Measurements from ENCODE around the gene SDHB.

Gene SDHB

DNA sequence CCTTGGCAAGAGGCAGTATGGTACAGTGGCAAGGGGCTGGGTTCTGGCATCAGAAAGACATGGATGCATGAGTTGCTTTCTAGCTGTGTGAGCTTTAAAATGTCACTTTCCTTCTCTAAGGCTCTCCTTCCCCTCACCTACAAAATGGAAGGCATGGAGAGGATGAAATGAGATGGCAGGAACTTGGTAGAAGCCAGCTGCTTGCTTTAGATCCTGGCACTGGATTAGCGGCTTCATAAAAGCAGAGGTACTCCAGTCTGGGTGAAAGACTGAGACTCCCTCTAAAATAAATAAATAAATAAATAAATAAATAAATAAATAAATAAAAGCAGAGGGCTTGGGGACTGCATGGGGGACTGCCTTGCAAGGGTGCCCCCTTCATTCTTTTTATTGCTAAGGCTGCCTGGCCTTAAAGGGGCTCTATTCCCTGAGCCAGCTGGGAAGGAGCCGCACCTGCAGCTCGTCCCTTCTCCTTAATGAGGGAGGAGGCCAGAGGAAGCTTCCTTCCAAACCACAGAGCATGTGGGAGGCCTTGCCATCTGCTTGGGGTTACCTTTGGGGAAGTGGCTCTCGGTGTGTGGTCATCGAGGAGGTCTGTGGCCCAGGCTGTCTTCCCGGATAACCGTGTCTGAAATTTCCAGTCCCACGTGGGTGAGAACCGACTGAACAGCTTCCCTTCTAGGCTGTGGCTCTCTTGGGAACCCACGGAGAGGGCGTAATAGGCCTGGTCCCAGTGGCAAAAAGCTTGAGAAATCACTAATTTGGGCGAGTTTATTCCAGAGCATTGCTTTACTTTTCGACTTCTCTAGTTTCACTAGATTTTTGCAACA lies 40.1 kb downstream of the SDHB start:
- Mint-ChIP-seq H3K9me3 (no peaks in the 10 kb centered on the region), H3K27ac (ENCODE audit: low read depth) (no peak overlapping the region)

DNA sequence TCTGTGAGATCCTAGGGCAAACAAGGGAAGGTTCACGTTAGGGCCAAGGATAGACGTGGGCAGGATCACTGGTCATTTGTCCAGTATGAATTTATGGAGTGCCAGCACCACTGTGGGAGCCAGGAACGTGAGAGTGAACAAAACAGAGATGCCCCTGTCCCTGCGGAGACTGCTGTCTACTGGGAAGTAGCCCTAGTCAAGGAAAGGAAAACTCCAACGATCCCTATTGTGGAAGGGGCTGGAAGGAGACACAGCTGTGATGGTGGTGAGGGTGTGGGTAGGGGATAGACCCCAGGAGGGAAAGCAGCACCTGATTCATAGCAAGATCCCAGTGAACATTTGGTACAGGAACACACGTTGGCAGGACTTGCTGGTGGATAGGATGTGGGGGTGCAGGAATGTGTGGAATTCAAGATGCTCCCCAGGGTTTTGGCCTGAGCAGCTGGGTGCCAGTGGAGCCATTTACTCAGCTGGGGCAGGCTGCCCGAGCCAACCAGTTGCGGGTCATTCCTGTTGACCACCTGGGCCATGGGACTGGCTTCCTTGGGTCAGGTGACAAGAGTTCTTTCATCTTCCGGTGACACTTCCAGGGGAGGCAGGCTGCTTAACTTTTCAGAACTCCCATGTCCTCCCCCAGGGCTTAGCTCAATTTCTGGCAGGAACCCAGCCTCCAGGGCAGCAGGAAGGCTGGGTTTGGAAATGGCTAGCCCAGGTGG lies 40.9 kb downstream of the SDHB start:
- H3K27ac Mint-ChIP-seq (ENCODE audit: low read depth), result no peak overlapping the region
- no peak overlapping the region for H3K4me3 Mint-ChIP-seq
- H3K27me3 Mint-ChIP-seq, result no peaks in the 10 kb centered on the region

More for the DNA sequence above, 40.1 kb downstream of the SDHB start:
- H3K27me3 Mint-ChIP-seq, result no peaks in the 10 kb centered on the region
- ATAC-seq (replicated peaks; ENCODE audit: extremely low read depth, poor library complexity, severe bottlenecking), result no peak
- peaks cover 13% of the 10 kb centered on the region for H3K36me3 Mint-ChIP-seq (ENCODE audit: insufficient read depth)
- H3K4me3 Mint-ChIP-seq, result no peak overlapping the region
- H3K4me1 Mint-ChIP-seq, result peaks cover 16% of the 10 kb centered on the region
- no peak for DNase-seq (ENCODE audit: low spot score in 2 of 2)

GRCh38 chr1:17011439-17012307 lies 42.2 kb downstream of the SDHB start, which contains the start of gene ATP13A2:
TSS of gene ATP13A2 (minus strand) at chr1:17011928. CDS start at chr1:17011738, 190 bp downstream.
- ATAC-seq (replicated peaks; ENCODE audit: extremely low read depth, poor library complexity, severe bottlenecking) (peak; percentile 99), DNase-seq (ENCODE audit: low spot score in 2 of 2) (peak; percentile 53 to 67)
- Mint-ChIP-seq H3K36me3 (ENCODE audit: insufficient read depth) (peaks cover 6% of the 10 kb centered on the region), H3K27me3 (no peaks in the 10 kb centered on the region), H3K9me3 (no peaks in the 10 kb centered on the region), H3K27ac (ENCODE audit: low read depth) (no peak within 1 kb of the TSS), H3K4me1 (peaks cover 16% of the 10 kb centered on the region), H3K4me3 (peak within 1 kb of the TSS; percentile 81)

More for the DNA sequence above, 40.9 kb downstream of the SDHB start:
- Mint-ChIP-seq H3K9me3 (no peaks in the 10 kb centered on the region), H3K4me1 (peaks cover 16% of the 10 kb centered on the region), H3K36me3 (ENCODE audit: insufficient read depth) (peaks cover 9% of the 10 kb centered on the region)
- DNase-seq (ENCODE audit: low spot score in 2 of 2) (no peak), ATAC-seq (replicated peaks; ENCODE audit: extremely low read depth, poor library complexity, severe bottlenecking) (no peak)

GRCh38 chr1:17011092-17011438 lies 42.8 kb downstream of the SDHB start:
- ATAC-seq (replicated peaks; ENCODE audit: extremely low read depth, poor library complexity, severe bottlenecking), result no peak
- Mint-ChIP-seq H3K4me1 (peaks cover 16% of the 10 kb centered on the region), H3K27ac (ENCODE audit: low read depth) (no peak overlapping the region)

DNA sequence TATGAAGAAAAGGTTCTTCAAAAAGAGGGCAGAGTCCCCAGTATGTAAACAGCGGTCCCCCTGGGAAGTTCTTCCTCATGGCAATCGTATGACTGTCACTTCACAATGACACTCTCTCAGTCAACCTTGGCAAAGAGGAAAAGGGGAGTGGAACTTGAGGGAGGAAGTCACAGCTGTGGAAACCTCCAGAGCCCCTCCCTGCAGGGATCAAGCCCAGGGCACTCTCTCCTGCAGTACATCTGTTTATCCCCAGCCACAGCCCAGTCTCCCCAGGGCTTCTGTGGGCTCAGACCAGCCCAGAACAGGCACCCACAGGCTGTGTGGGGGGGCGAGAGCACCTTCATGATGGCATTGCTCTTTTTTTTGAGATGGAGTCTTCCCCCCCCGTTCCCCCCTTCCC lies 44.1 kb downstream of the SDHB start:
- peaks cover 7% of the 10 kb centered on the region for H3K36me3 Mint-ChIP-seq (ENCODE audit: insufficient read depth)
- peaks cover 16% of the 10 kb centered on the region for H3K4me1 Mint-ChIP-seq
- no peaks in the 10 kb centered on the region for H3K27me3 Mint-ChIP-seq
- H3K27ac Mint-ChIP-seq (ENCODE audit: low read depth), result no peak overlapping the region
- H3K9me3 Mint-ChIP-seq, result no peaks in the 10 kb centered on the region
- no peak for ATAC-seq (replicated peaks; ENCODE audit: extremely low read depth, poor library complexity, severe bottlenecking)
- peak overlapping the region; percentile 23 for H3K4me3 Mint-ChIP-seq
- DNase-seq (ENCODE audit: low spot score in 2 of 2), result no peak

More at GRCh38 chr1:17011092-17011438, 42.8 kb downstream of the SDHB start:
- Mint-ChIP-seq H3K9me3 (no peaks in the 10 kb centered on the region), H3K4me3 (peak overlapping the region; percentile 81), H3K36me3 (ENCODE audit: insufficient read depth) (peaks cover 5% of the 10 kb centered on the region), H3K27me3 (no peaks in the 10 kb centered on the region)
- DNase-seq (ENCODE audit: low spot score in 2 of 2), result no peak

GRCh38 chr1:17008208-17008855 lies 45.5 kb downstream of the SDHB start:
- Mint-ChIP-seq H3K36me3 (ENCODE audit: insufficient read depth) (peaks cover 15% of the 10 kb centered on the region), H3K9me3 (no peaks in the 10 kb centered on the region), H3K4me1 (peaks cover 16% of the 10 kb centered on the region), H3K4me3 (no peak overlapping the region), H3K27ac (ENCODE audit: low read depth) (no peak overlapping the region), H3K27me3 (no peaks in the 10 kb centered on the region)
- ATAC-seq (replicated peaks; ENCODE audit: extremely low read depth, poor library complexity, severe bottlenecking) (no peak), DNase-seq (ENCODE audit: low spot score in 2 of 2) (no peak)

DNA sequence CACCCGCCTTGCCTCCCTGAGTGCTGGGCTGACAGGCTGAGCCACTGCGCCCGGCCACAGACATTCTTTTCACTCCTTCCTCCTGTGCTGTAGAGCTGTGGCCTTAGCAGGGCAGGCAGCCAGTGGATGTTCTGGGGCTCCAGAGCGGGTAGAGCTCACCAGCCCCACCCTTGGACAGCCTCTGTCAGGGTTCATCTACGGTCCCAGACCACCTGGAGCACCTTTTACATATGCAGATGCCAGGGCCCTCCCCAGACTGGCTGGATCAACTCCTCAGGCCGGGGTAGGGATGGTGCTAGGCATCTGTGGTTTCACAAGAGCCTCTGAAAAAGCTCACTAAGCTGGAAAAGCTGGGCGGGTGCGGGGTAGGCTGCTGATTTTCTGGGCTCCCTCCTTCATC lies 46.7 kb downstream of the SDHB start:
- Mint-ChIP-seq H3K36me3 (ENCODE audit: insufficient read depth) (peaks cover 15% of the 10 kb centered on the region), H3K27me3 (no peaks in the 10 kb centered on the region), H3K4me3 (no peak overlapping the region), H3K9me3 (no peaks in the 10 kb centered on the region), H3K4me1 (peaks cover 11% of the 10 kb centered on the region), H3K27ac (ENCODE audit: low read depth) (no peak overlapping the region)
- ATAC-seq (replicated peaks; ENCODE audit: extremely low read depth, poor library complexity, severe bottlenecking) (no peak), DNase-seq (ENCODE audit: low spot score in 2 of 2) (no peak)

DNA sequence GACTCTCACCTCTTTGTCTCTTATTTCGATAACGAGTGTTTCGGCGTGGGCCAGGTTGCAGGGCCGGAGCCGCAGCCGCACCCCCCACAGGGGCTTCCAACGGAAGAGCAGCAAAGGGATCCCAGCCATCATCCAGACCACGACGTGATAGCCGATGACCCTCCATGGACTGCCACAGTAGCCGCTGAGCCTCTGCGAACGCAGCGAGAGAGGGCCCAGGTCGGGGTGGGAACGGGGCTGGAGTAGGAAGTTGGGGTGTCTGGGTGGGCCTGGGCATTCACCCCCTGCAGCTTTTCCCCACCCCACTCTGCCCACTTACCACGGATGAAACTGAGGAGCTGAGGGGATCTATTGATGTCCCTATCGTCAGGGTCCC lies 48.5 kb downstream of the SDHB start:
- no peak overlapping the region for H3K27ac Mint-ChIP-seq (ENCODE audit: low read depth)
- no peaks in the 10 kb centered on the region for H3K27me3 Mint-ChIP-seq
- peaks cover 21% of the 10 kb centered on the region for H3K36me3 Mint-ChIP-seq (ENCODE audit: insufficient read depth)
- H3K4me3 Mint-ChIP-seq, result no peak overlapping the region
- H3K9me3 Mint-ChIP-seq, result no peaks in the 10 kb centered on the region
- DNase-seq (ENCODE audit: low spot score in 2 of 2) (no peak), ATAC-seq (replicated peaks; ENCODE audit: extremely low read depth, poor library complexity, severe bottlenecking) (no peak)
- peaks cover 4% of the 10 kb centered on the region for H3K4me1 Mint-ChIP-seq

- Mint-ChIP-seq H3K4me1 (no peaks in the 10 kb centered on the region), H3K36me3 (ENCODE audit: insufficient read depth) (peaks cover 21% of the 10 kb centered on the region), H3K27me3 (no peaks in the 10 kb centered on the region), H3K4me3 (no peak overlapping the region), H3K9me3 (no peaks in the 10 kb centered on the region), H3K27ac (ENCODE audit: low read depth) (no peak overlapping the region)
- ATAC-seq (replicated peaks; ENCODE audit: extremely low read depth, poor library complexity, severe bottlenecking) (no peak), DNase-seq (ENCODE audit: low spot score in 2 of 2) (no peak)
Observed at GRCh38 chr1:17004466-17005364, 49.1 kb downstream of the SDHB start.

DNA sequence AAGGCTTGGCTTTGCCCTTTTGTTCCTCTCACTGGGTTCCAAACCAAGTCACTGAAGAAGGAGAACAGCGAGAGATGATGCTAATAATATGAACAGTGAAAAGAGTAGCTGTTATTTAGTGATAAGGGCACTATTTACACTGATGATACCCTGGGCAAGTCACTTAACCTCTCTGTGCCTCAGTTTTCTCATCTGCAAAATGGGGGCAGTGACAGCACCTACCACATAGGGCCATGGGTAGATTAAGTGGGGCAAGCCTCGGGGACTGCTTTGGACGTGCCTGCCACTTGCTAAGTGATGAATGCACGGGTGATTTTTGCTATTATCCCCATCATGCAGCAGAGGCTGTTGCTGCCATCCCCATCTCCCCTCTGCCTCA lies 51.3 kb downstream of the SDHB start:
- Mint-ChIP-seq H3K4me1 (no peaks in the 10 kb centered on the region), H3K36me3 (ENCODE audit: insufficient read depth) (peaks cover 33% of the 10 kb centered on the region), H3K9me3 (no peaks in the 10 kb centered on the region), H3K4me3 (no peak overlapping the region), H3K27me3 (no peaks in the 10 kb centered on the region), H3K27ac (ENCODE audit: low read depth) (no peak overlapping the region)
- no peak for DNase-seq (ENCODE audit: low spot score in 2 of 2)
- no peak for ATAC-seq (replicated peaks; ENCODE audit: extremely low read depth, poor library complexity, severe bottlenecking)

- no peaks in the 10 kb centered on the region for H3K9me3 Mint-ChIP-seq
- ATAC-seq (replicated peaks; ENCODE audit: extremely low read depth, poor library complexity, severe bottlenecking) (no peak), DNase-seq (ENCODE audit: low spot score in 2 of 2) (no peak)
- H3K27ac Mint-ChIP-seq (ENCODE audit: low read depth), result no peak overlapping the region
- H3K4me1 Mint-ChIP-seq, result no peaks in the 10 kb centered on the region
- peaks cover 35% of the 10 kb centered on the region for H3K36me3 Mint-ChIP-seq (ENCODE audit: insufficient read depth)
- H3K27me3 Mint-ChIP-seq, result no peaks in the 10 kb centered on the region
- no peak overlapping the region for H3K4me3 Mint-ChIP-seq
Observed at GRCh38 chr1:17001760-17002523, 51.9 kb downstream of the SDHB start.

Data from central memory CD8-positive, alpha-beta T cell (primary cell).